IMR-90 (cell line): ENCODE data around the gene KLHDC3. TPM values are rescaled to one million over a fixed set of nuclear protein-coding genes. Genes with fewer than 3 reads are reported as not detected.

ENCODE experiments used
- ATAC-seq: fragments of 200-7000 bp; cut with Tn5 transposase; 2 replicates; pipeline ENCODE4 v1.9.1; 2020; ENCODE audit warnings: low read depth, mild to moderate bottlenecking, moderate library complexity
- BruUV-seq: library from RNA; stranded (reverse); fragments of 400-500 nt; replicated peaks from 2 replicates; lab custom pipeline; 2021; lab: Mats Ljungman, UMichigan
- CTCF ChIA-PET: fragments of 300-600 bp; formaldehyde crosslinking; extraction: SDS; loops from one replicate; lab custom pipeline; 2021; ENCODE audit warnings: antibody characterized with exemption; lab: Yijun Ruan, JAX
- POLR2A ChIA-PET: fragments of 300-600 bp; sonication (Branson Sonifier 250); formaldehyde crosslinking; loops from one replicate; lab custom pipeline; 2022; ENCODE audit warnings: antibody characterized with exemption; ENCODE audit not compliant: unreplicated experiment; lab: Charles Lee
- DNase-seq: peaks from one replicate; pipeline ENCODE4 v3.0.0; 2013
- H2AFZ ChIP-seq: replicated peaks from 2 replicates; pipeline ENCODE3; 2013; ENCODE audit warnings: low read length, mild to moderate bottlenecking; ENCODE audit not compliant: poor library complexity
- H2AK5ac ChIP-seq: 2 replicates; pipeline ENCODE4 v1.6.1; 2013; ENCODE audit warnings: low read depth, low read length, inconsistent platforms
- H2AK9ac ChIP-seq: replicated peaks from 2 replicates; pipeline ENCODE3; 2013; ENCODE audit warnings: mild to moderate bottlenecking, low read depth, low read length, moderate library complexity; ENCODE audit not compliant: poor library complexity
- H2BK120ac ChIP-seq: 2 replicates; pipeline ENCODE4 v1.6.1; 2013; ENCODE audit warnings: low read depth, low read length, inconsistent platforms
- H2BK15ac ChIP-seq: 3 replicates; pipeline ENCODE4 v1.6.1; 2013; ENCODE audit warnings: low read depth, low read length, inconsistent platforms
- H2BK20ac ChIP-seq: 2 replicates; pipeline ENCODE4 v1.6.1; 2013; ENCODE audit warnings: low read depth, mild to moderate bottlenecking, inconsistent platforms, low read length, moderate library complexity
- H2BK5ac ChIP-seq: 2 replicates; pipeline ENCODE4 v1.6.1; 2013; ENCODE audit warnings: mild to moderate bottlenecking, low read depth, low read length, inconsistent platforms; ENCODE audit not compliant: poor library complexity, severe bottlenecking
- H3K14ac ChIP-seq: replicated peaks from 2 replicates; pipeline ENCODE4 v1.6.1; 2013; ENCODE audit warnings: low read depth, low read length, inconsistent platforms
- H3K18ac ChIP-seq: 2 replicates; pipeline ENCODE4 v1.6.1; 2013; ENCODE audit warnings: low read depth, low read length, control low read depth
- H3K23ac ChIP-seq: 2 replicates; pipeline ENCODE4 v1.6.1; 2013; ENCODE audit warnings: low read depth, low read length, inconsistent platforms
- H3K27ac ChIP-seq: 2 replicates; pipeline ENCODE4 v1.5.1; 2013; ENCODE audit warnings: mild to moderate bottlenecking, control low read depth, low read length; ENCODE audit not compliant: insufficient read depth
- H3K27me3 ChIP-seq: 2 replicates; pipeline ENCODE4 v1.6.1; 2013; ENCODE audit warnings: low read length; ENCODE audit not compliant: control insufficient read depth, insufficient read depth
- H3K36me3 ChIP-seq: 2 replicates; pipeline ENCODE4 v1.6.1; 2013; ENCODE audit warnings: low read length, mixed read lengths; ENCODE audit not compliant: control insufficient read depth, insufficient read depth
- H3K4ac ChIP-seq: 2 replicates; pipeline ENCODE4 v1.6.1; 2013; ENCODE audit warnings: low read depth, low read length, inconsistent platforms
- H3K4me1 ChIP-seq: 2 replicates; pipeline ENCODE4 v1.6.1; 2013; ENCODE audit warnings: low read length, mixed read lengths; ENCODE audit not compliant: control insufficient read depth, insufficient read depth
- H3K4me2 ChIP-seq: 2 replicates; pipeline ENCODE4 v1.6.1; 2013; ENCODE audit warnings: low read depth, mild to moderate bottlenecking, control low read depth, low read length, moderate library complexity
- H3K4me3 ChIP-seq: 2 replicates; pipeline ENCODE4 v1.5.1; 2013; ENCODE audit warnings: low read depth, mild to moderate bottlenecking, control low read depth, low read length, moderate library complexity; ENCODE audit not compliant: insufficient read depth
- H3K56ac ChIP-seq: 2 replicates; pipeline ENCODE4 v1.6.1; 2013; ENCODE audit warnings: low read length, inconsistent platforms; ENCODE audit not compliant: insufficient read depth; ENCODE audit errors: extremely low read depth
- H3K79me1 ChIP-seq, 2 experiments: 2 replicates each; pipeline ENCODE4 v1.6.1; 2013; ENCODE audit warnings: low read length in 2 of 2, inconsistent platforms in 1 of 2, low read depth in 1 of 2
- H3K9ac ChIP-seq: 2 replicates; pipeline ENCODE4 v1.6.1; 2013; ENCODE audit warnings: low read depth, low read length, control low read depth
- H3K9me1 ChIP-seq: 2 replicates; pipeline ENCODE4 v1.6.1; 2013; ENCODE audit warnings: low read length, inconsistent platforms; ENCODE audit not compliant: insufficient read depth
- H3K9me3 ChIP-seq: 2 replicates; pipeline ENCODE4 v1.6.1; 2013; ENCODE audit warnings: low read length; ENCODE audit not compliant: control insufficient read depth, insufficient read depth
- H4K20me1 ChIP-seq: 2 replicates; pipeline ENCODE4 v1.6.1; 2013; ENCODE audit warnings: low read length, inconsistent platforms; ENCODE audit not compliant: insufficient read depth
- H4K5ac ChIP-seq: 2 replicates; pipeline ENCODE4 v1.6.1; 2013; ENCODE audit warnings: mild to moderate bottlenecking, low read depth, low read length, control low read depth
- H4K8ac ChIP-seq, 2 experiments: 2 replicates each; pipeline ENCODE4 v1.6.1; 2013; ENCODE audit warnings: low read depth in 2 of 2, low read length in 2 of 2, control low read depth in 1 of 2, inconsistent platforms in 1 of 2
- H4K91ac ChIP-seq: 2 replicates; pipeline ENCODE4 v1.6.1; 2013; ENCODE audit warnings: low read depth, low read length, inconsistent platforms; ENCODE audit not compliant: insufficient read depth
- MXI1 ChIP-seq: IDR thresholded peaks from 2 replicates; pipeline ENCODE4 v1.6.1; 2012; ENCODE audit warnings: low read depth, mild to moderate bottlenecking, low read length, moderate library complexity, borderline replicate concordance
- RAD21 ChIP-seq: IDR thresholded peaks from 2 replicates; pipeline ENCODE4 v1.6.1; 2012; ENCODE audit warnings: low read length, improper control_type of control experiment
- SMC3 ChIP-seq: fragments of 150-350 bp; IDR thresholded peaks from 2 replicates; pipeline ENCODE4 v1.6.1; 2016; ENCODE audit warnings: low read depth, mild to moderate bottlenecking, antibody characterized with exemption, low read length, moderate library complexity
- WGBS, 2 experiments: methylation state at CpG; one replicate each; pipeline versions ENCODE4 v1.1.5 to v1.1.7; 2013; ENCODE audit warnings: missing lambda C conversion rate in 2 of 2; ENCODE audit not compliant: insufficient read length in 1 of 2; ENCODE audit errors: extremely low coverage in 2 of 2; 5-methylcytosine and 5-hydroxymethylcytosine counted together
- dilution Hi-C: fragments of 300-500 bp; cut with HindIII; formaldehyde crosslinking; loops from one replicate; pipeline ENCODE4 v1.14.3; 2018; ENCODE audit warnings: low sequenced_read_pairs; ENCODE audit not compliant: unreplicated experiment
- in situ Hi-C: fragments of 300-500 bp; cut with MboI; formaldehyde crosslinking; loops from 3 replicates; pipeline ENCODE4 v1.14.3; 2019; ENCODE audit warnings: low sequenced_read_pairs, inconsistent platforms, mixed read lengths
- intact Hi-C: fragments of 100-400 bp; cut with micrococcal nuclease; formaldehyde crosslinking; loops from 2 replicates; pipeline ENCODE4 v1.10.0; 2022
- polyA plus RNA-seq, 3 experiments: library from polyadenylated mRNA; depleted of rRNA; stranded (reverse); fragments of >200 nt; gene quantifications; 2 replicates each; pipeline ENCODE4 v1.2.3, GENCODE V29; 2012; ENCODE audit warnings: low replicate concordance in 1 of 3
- total RNA-seq: library from RNA; depleted of rRNA; stranded (reverse); fragments of >200 nt; gene quantifications from 2 replicates; pipeline ENCODE4 v1.2.3, GENCODE V29; 2012; rRNA removed
- TF ChIP-seq, protein P1 (sequence below): conservative IDR thresholded peaks from 2 replicates; pipeline ENCODE4 v1.5.1; 2012; ENCODE audit warnings: mild to moderate bottlenecking, low read depth, low read length, improper control_type of control experiment

Gene KLHDC3
- total and polyA plus RNA-seq, 2 of the 4 experiments (the other 2 are of a cell fraction) = 57.1 to 76.0 TPM

GRCh38 chr6:43070028-43070632, 56.1 kb downstream of the KLHDC3 start:
- Histone ChIP-seq H3K27ac (no peak overlapping the region), H3K23ac (no peak overlapping the region), H2BK5ac (no peak overlapping the region), H2BK15ac (peak overlapping the region; percentile 48; the same call in 1 of the 3 replicates), H4K5ac (peak overlapping the region; percentile 52; the same call in 1 of the 2 replicates), H3K4me1 (peaks cover 12% of the 10 kb centered on the region), H2AFZ (peak overlapping the region; percentile 54), H3K9me3 (no peaks in the 10 kb centered on the region), H3K4me3 (no peak overlapping the region), H3K4me2 (no peak overlapping the region), H2AK9ac (peak overlapping the region; percentile 88), H2AK5ac (peak overlapping the region; percentile 70; the same call in 1 of the 2 replicates), H4K8ac (peak overlapping the region in 1 of 2 experiments; percentile 63; a peak in 1 of 4 replicates), H3K9me1 (peaks cover 13% of the 10 kb centered on the region), H3K14ac (no peak overlapping the region), H3K56ac (no peak overlapping the region), H3K9ac (peak overlapping the region; percentile 34; the same call in 1 of the 2 replicates), H2BK20ac (no peak overlapping the region; the same call in 1 of the 2 replicates), H3K4ac (peak overlapping the region; percentile 30; the same call in 1 of the 2 replicates), H3K36me3 (peaks cover 19% of the 10 kb centered on the region), H3K18ac (no peak overlapping the region), H4K91ac (no peak overlapping the region; the same call in 1 of the 2 replicates), H4K20me1 (no peaks in the 10 kb centered on the region), H2BK120ac (no peak overlapping the region), H3K27me3 (no peaks in the 10 kb centered on the region), H3K79me1 (peaks cover 0 to 3% of the 10 kb centered on the region in 2 experiments; a peak in 1 of 4 replicates)
- CTCF ChIA-PET = interaction anchor here (0.7 kb wide), 1 partner anchor 59 kb away, joined by 3 read pairs; no protein-coding TSS in a partner anchor
- no peak for TF ChIP-seq MXI1
- TF ChIP-seq, protein P1, sequence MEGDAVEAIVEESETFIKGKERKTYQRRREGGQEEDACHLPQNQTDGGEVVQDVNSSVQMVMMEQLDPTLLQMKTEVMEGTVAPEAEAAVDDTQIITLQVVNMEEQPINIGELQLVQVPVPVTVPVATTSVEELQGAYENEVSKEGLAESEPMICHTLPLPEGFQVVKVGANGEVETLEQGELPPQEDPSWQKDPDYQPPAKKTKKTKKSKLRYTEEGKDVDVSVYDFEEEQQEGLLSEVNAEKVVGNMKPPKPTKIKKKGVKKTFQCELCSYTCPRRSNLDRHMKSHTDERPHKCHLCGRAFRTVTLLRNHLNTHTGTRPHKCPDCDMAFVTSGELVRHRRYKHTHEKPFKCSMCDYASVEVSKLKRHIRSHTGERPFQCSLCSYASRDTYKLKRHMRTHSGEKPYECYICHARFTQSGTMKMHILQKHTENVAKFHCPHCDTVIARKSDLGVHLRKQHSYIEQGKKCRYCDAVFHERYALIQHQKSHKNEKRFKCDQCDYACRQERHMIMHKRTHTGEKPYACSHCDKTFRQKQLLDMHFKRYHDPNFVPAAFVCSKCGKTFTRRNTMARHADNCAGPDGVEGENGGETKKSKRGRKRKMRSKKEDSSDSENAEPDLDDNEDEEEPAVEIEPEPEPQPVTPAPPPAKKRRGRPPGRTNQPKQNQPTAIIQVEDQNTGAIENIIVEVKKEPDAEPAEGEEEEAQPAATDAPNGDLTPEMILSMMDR = peak; percentile 87
- TF ChIP-seq SMC3 = peak; percentile 91
- TF ChIP-seq RAD21 = peak; percentile 90
- WGBS, 2 experiments = 75% methylated on average over 2 of the region's 6 CpGs; no CpG with 5 or more reads in 1 of the 2 experiments
- POLR2A ChIA-PET = no interaction called here
- peak; percentile 89 for ATAC-seq
- in situ Hi-C loops (no loop called here), intact Hi-C loops (loop anchor here (1.0 to 5.0 kb wide), 3 partner anchors 59 to 302 kb away; no protein-coding TSS in a partner anchor), dilution Hi-C loops (no loop called here)
- no TSS peak for BruUV-seq
- DNase-seq = peak; percentile 76

Other genes with a start within 250 kb of the KLHDC3 start
- gene BICRAL, start 232.2 kb upstream of the KLHDC3 start, total RNA-seq = 4.7 and 6.1 TPM in 2 replicates
- 3.9 and 4.0 TPM in 2 replicates for gene BICRAL, start 232.2 kb upstream of the KLHDC3 start, polyA plus RNA-seq (2012; rRNA removed)
- gene RPL7L1, start 134.6 kb upstream of the KLHDC3 start, total RNA-seq = 112 and 125 TPM in 2 replicates
- 31.3 and 43.0 TPM in 2 replicates for gene RPL7L1, start 134.6 kb upstream of the KLHDC3 start, polyA plus RNA-seq (2012; rRNA removed)
- gene PTCRA, start 98.2 kb upstream of the KLHDC3 start, total RNA-seq = not detected in 2 replicates
- gene PTCRA, start 98.2 kb upstream of the KLHDC3 start, polyA plus RNA-seq (2012; rRNA removed) = not detected in 2 replicates
- gene CNPY3, start 84.8 kb upstream of the KLHDC3 start, total RNA-seq = 13.3 and 15.3 TPM in 2 replicates
- gene CNPY3, start 84.8 kb upstream of the KLHDC3 start, polyA plus RNA-seq (2012; rRNA removed) = 39.2 and 39.8 TPM in 2 replicates
- gene GNMT, start 53.5 kb upstream of the KLHDC3 start, total RNA-seq = not detected in 2 replicates
- 0.36 TPM in 1 of 2 replicates, not detected in the other for gene GNMT, start 53.5 kb upstream of the KLHDC3 start, polyA plus RNA-seq (2012; rRNA removed)
- 9.4 and 10.6 TPM in 2 replicates for gene PEX6, start 35.1 kb upstream of the KLHDC3 start, total RNA-seq
- 9.6 and 10.4 TPM in 2 replicates for gene PEX6, start 35.1 kb upstream of the KLHDC3 start, polyA plus RNA-seq (2012; rRNA removed)
- gene PPP2R5D, start 29.7 kb upstream of the KLHDC3 start, total RNA-seq = 60.5 and 68.8 TPM in 2 replicates
- 50.6 and 55.6 TPM in 2 replicates for gene PPP2R5D, start 29.7 kb upstream of the KLHDC3 start, polyA plus RNA-seq (2012; rRNA removed)
- 116 and 119 TPM in 2 replicates for gene MEA1, start 303 bp upstream of the KLHDC3 start, total RNA-seq
- gene MEA1, start 303 bp upstream of the KLHDC3 start, polyA plus RNA-seq (2012; rRNA removed) = 126 TPM in 2 replicates
- gene RRP36, start 7.4 kb downstream of the KLHDC3 start, total RNA-seq = 106 and 114 TPM in 2 replicates
- gene RRP36, start 7.4 kb downstream of the KLHDC3 start, polyA plus RNA-seq (2012; rRNA removed) = 54.3 and 55.1 TPM in 2 replicates
- gene CUL7, start 39.6 kb downstream of the KLHDC3 start, total RNA-seq = 33.3 and 39.3 TPM in 2 replicates
- 38.0 and 39.9 TPM in 2 replicates for gene CUL7, start 39.6 kb downstream of the KLHDC3 start, polyA plus RNA-seq (2012; rRNA removed)
- gene MRPL2, start 45.2 kb downstream of the KLHDC3 start, total RNA-seq = 15.8 and 18.1 TPM in 2 replicates
- gene MRPL2, start 45.2 kb downstream of the KLHDC3 start, polyA plus RNA-seq (2012; rRNA removed) = 45.9 and 46.8 TPM in 2 replicates
- gene KLC4, start 45.4 kb downstream of the KLHDC3 start, total RNA-seq = 9.7 and 10.9 TPM in 2 replicates
- gene KLC4, start 45.4 kb downstream of the KLHDC3 start, polyA plus RNA-seq (2012; rRNA removed) = 12.4 and 13.0 TPM in 2 replicates
- 44.4 and 47.1 TPM in 2 replicates for gene PTK7, start 62.1 kb downstream of the KLHDC3 start, total RNA-seq
- 122 and 142 TPM in 2 replicates for gene PTK7, start 62.1 kb downstream of the KLHDC3 start, polyA plus RNA-seq (2012; rRNA removed)
- 20.6 TPM in 2 replicates for gene SRF, start 157.0 kb downstream of the KLHDC3 start, total RNA-seq
- gene SRF, start 157.0 kb downstream of the KLHDC3 start, polyA plus RNA-seq (2012; rRNA removed) = 56.3 and 69.1 TPM in 2 replicates
- gene CUL9, start 167.9 kb downstream of the KLHDC3 start, total RNA-seq = 6.1 and 7.7 TPM in 2 replicates
- gene CUL9, start 167.9 kb downstream of the KLHDC3 start, polyA plus RNA-seq (2012; rRNA removed) = 19.1 and 19.5 TPM in 2 replicates
- gene DNPH1, start 215.2 kb downstream of the KLHDC3 start, total RNA-seq = 19.0 and 22.8 TPM in 2 replicates
- gene DNPH1, start 215.2 kb downstream of the KLHDC3 start, polyA plus RNA-seq (2012; rRNA removed) = 47.8 and 58.0 TPM in 2 replicates
- gene TTBK1, start 229.2 kb downstream of the KLHDC3 start, total RNA-seq = under 0.01 TPM in 1 of 2 replicates, not detected in the other
- 0.01 and 0.02 TPM in 2 replicates for gene TTBK1, start 229.2 kb downstream of the KLHDC3 start, polyA plus RNA-seq (2012; rRNA removed)